HG02973 (cell line): ENCODE results near the gene TMCO6.

Experiments
- ATAC-seq: cut with Tn5 transposase; IDR thresholded peaks from one replicate; pipeline ENCODE4 v1.9.1; 2021; ENCODE audit warnings: moderate library complexity; ENCODE audit not compliant: unreplicated experiment

TMCO6 gene

GRCh38 chr5:140672455-140673186, 33.4 kb downstream of the TMCO6 start:
- ATAC-seq: no peak

GRCh38 chr5:140673187-140673976, 34.1 kb downstream of the TMCO6 start, which contains the start of gene DND1:
Gene DND1, minus strand, starts transcription at chr5:140673576. Its CDS starts 34 bp downstream, at chr5:140673542.
- ATAC-seq: no peak

- ATAC-seq: no peak
These were observed 35.0 kb downstream of the TMCO6 start for GRCh38 chr5:140674211-140674610.

- no peak for ATAC-seq
These were observed 35.4 kb downstream of the TMCO6 start for GRCh38 chr5:140674629-140675028.

- peak; percentile 50 for ATAC-seq
These were observed 38.7 kb downstream of the TMCO6 start for GRCh38 chr5:140677947-140678346.

- no peak for ATAC-seq
These were observed 39.7 kb downstream of the TMCO6 start for GRCh38 chr5:140678993-140679392.

GRCh38 chr5:140690376-140690932, 51.2 kb downstream of the TMCO6 start:
- no peak for ATAC-seq

GRCh38 chr5:140690941-140691924, 52.0 kb downstream of the TMCO6 start, which contains the start of the genes HARS1 and HARS2:
Gene HARS1, minus strand, starts transcription at chr5:140691370. Its CDS starts 66 bp downstream, at chr5:140691304.
Gene HARS2, plus strand, starts transcription at chr5:140691455. Its CDS starts 194 bp downstream, at chr5:140691649.
- ATAC-seq: peak; percentile 94

- no peak for ATAC-seq
These were observed 55.0 kb downstream of the TMCO6 start for GRCh38 chr5:140694276-140694675.
